GM12873 (cell line): ENCODE measurements around the gene CADM1.

ENCODE experiments used
- CTCF ChIP-seq: IDR thresholded peaks from 2 replicates; pipeline ENCODE4 v1.5.1; 2012; ENCODE audit warnings: low read depth, mild to moderate bottlenecking, moderate library complexity, low read length, control low read depth; ENCODE audit not compliant: insufficient read depth; ENCODE audit errors: missing control alignments

CADM1 gene

GRCh38 chr11:115504276-115505158 lies at the start of gene CADM1:
CADM1 (minus strand) TSS chr11:115504415.
- TF ChIP-seq CTCF = peak; percentile 31

- no peak for TF ChIP-seq CTCF
Measured at GRCh38 chr11:115552773-115553438, 48.7 kb upstream of the CADM1 start.

- no peak for TF ChIP-seq CTCF
Measured at GRCh38 chr11:115552151-115552772, 48.0 kb upstream of the CADM1 start.

- TF ChIP-seq CTCF = no peak
Measured at GRCh38 chr11:115550291-115551059, 46.3 kb upstream of the CADM1 start.

GRCh38 chr11:115548878-115549528 lies 44.8 kb upstream of the CADM1 start:
- no peak for TF ChIP-seq CTCF

- no peak for TF ChIP-seq CTCF
Measured at GRCh38 chr11:115545581-115546210, 41.5 kb upstream of the CADM1 start.
